Activated B cell treated with CpG ODN at 0.5 μM for 24 hours (primary cell): ENCODE data around the gene PRKAR1B. TPM values are rescaled to one million over a fixed set of nuclear protein-coding genes. Genes with fewer than 3 reads are reported as not detected.

Experiments
- ATAC-seq: fragments of 200-7000 bp; cut with Tn5 transposase; one replicate; pipeline ENCODE4 v1.10.0; 2021; ENCODE audit warnings: low read depth, mild to moderate bottlenecking, moderate library complexity
- CTCF ChIA-PET: fragments of 350-600 bp; sonication (Branson Sonifier 250); formaldehyde crosslinking; loops from one replicate; lab custom pipeline; 2021; ENCODE audit warnings: antibody characterized with exemption; lab: Charles Lee
- POLR2A ChIA-PET: fragments of 350-600 bp; sonication (Branson Sonifier 250); formaldehyde crosslinking; loops from one replicate; lab custom pipeline; 2021; ENCODE audit warnings: antibody characterized with exemption; lab: Charles Lee
- DNase-seq: peaks from one replicate; pipeline ENCODE4 v3.0.0; 2022
- H3K27ac Mint-ChIP-seq: one replicate; pipeline ENCODE4 v1.8.0; 2020; ENCODE audit warnings: mixed read lengths
- H3K27me3 Mint-ChIP-seq: one replicate; pipeline ENCODE4 v1.8.0; 2021; ENCODE audit warnings: mixed read lengths
- H3K36me3 Mint-ChIP-seq: one replicate; pipeline ENCODE4 v1.8.0; 2021; ENCODE audit warnings: low read depth, mixed read lengths
- H3K4me1 Mint-ChIP-seq: one replicate; pipeline ENCODE4 v1.8.0; 2021; ENCODE audit warnings: mixed read lengths
- H3K4me3 Mint-ChIP-seq: one replicate; pipeline ENCODE4 v1.8.0; 2020; ENCODE audit warnings: mild to moderate bottlenecking, mixed read lengths
- H3K9me3 Mint-ChIP-seq: one replicate; pipeline ENCODE4 v1.8.0; 2020; ENCODE audit warnings: mixed read lengths
- CTCF ChIP-seq: fragments of 200-600 bp; IDR thresholded peaks from one replicate; pipeline ENCODE4 v1.8.0; 2022; ENCODE audit warnings: antibody characterized with exemption, mild to moderate bottlenecking
- intact Hi-C: fragments of 100-400 bp; cut with micrococcal nuclease; formaldehyde crosslinking; loops from one replicate; pipeline ENCODE4 v1.15.1; 2024
- total RNA-seq: library from RNA; stranded (reverse); gene quantifications from 2 replicates; pipeline ENCODE4 v1.2.3, GENCODE V29; 2022

The PRKAR1B gene
- total RNA-seq, 1 donor from 2014 or later = 17.5 TPM

- Mint-ChIP-seq H3K36me3 (peaks cover 17% of the 10 kb centered on the region), H3K27ac (peak overlapping the region; percentile 98), H3K4me1 (peaks cover 63% of the 10 kb centered on the region), H3K9me3 (peaks cover 7% of the 10 kb centered on the region), H3K27me3 (no peaks in the 10 kb centered on the region), H3K4me3 (peak overlapping the region; percentile 83)
- intact Hi-C loops = loop anchor here (1.0 to 10.0 kb wide), 4 partner anchors 122 to 541 kb away; partner anchors contain the start of gene DNAAF5
- TF ChIP-seq CTCF = no peak
- ATAC-seq = peak; percentile 71
- ChIA-PET POLR2A (interaction anchor here (0.5 to 1.4 kb wide), 12 partner anchors 9 to 908 kb away, joined by 3 to 6 read pairs (median 4); partner anchors contain the start of genes DNAAF5, GET4 and PRKAR1B), CTCF (no interaction called here)
- DNase-seq = peak; percentile 81
Observed at GRCh38 chr7:604001-604883, 122.8 kb downstream of the PRKAR1B start.

GRCh38 chr7:603152-603951 is 123.7 kb downstream of the PRKAR1B start:
- H3K4me3 Mint-ChIP-seq = peak overlapping the region; percentile 70
- H3K4me1 Mint-ChIP-seq = peaks cover 61% of the 10 kb centered on the region
- TF ChIP-seq CTCF = no peak
- ChIA-PET CTCF (no interaction called here), POLR2A (interaction anchor here (0.9 to 1.4 kb wide), 3 partner anchors 10 to 273 kb away, joined by 4 to 5 read pairs (median 4); partner anchors contain the start of gene GET4)
- peak overlapping the region; percentile 98 for H3K27ac Mint-ChIP-seq
- DNase-seq (no peak), ATAC-seq (no peak)
- H3K36me3 Mint-ChIP-seq = peaks cover 17% of the 10 kb centered on the region
- H3K27me3 Mint-ChIP-seq = no peaks in the 10 kb centered on the region
- H3K9me3 Mint-ChIP-seq = peaks cover 7% of the 10 kb centered on the region
- intact Hi-C loops = loop anchor here (5.0 to 10.0 kb wide), 3 partner anchors 214 to 541 kb away; no protein-coding TSS in a partner anchor

DNA sequence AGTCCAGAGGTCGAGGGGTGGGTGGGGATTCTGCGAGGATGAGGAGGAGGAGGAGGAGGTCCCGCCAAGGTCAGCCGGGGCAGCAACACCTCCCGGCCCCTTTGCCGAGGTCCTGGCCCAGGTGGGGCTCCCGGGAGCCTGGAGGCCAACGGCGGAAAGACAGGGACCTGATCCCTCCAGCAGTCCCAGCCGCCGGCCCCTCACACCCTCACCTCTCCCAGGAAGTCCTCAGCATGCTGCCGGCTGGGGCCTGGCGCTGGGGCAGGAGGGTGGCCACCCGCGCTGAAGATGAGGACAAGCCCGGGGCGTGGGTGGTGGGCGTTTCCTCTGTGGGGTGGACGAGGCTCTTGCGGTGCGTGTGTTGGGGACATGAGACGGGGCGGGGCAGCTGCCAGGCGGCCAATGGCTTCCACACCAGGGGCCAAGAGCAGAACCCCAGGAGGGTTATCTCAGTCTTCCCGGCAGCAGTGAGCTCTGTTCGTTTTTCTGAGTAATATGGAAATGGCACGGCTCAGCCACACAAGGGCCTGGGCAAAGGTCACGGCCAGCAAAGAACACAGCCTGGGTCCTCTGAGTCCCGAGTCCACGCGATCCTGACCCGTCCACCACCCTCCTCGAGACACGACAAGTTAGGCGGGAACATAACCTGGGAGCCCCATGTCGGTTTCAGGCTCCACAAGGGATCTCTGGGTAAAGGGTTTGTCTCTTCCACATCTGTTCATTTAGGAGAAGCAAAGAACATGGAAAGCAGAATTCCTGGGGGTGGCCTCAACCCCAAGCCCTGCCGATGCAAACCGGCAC is 124.5 kb downstream of the PRKAR1B start:
- Mint-ChIP-seq H3K27ac (peak overlapping the region; percentile 98), H3K9me3 (peaks cover 7% of the 10 kb centered on the region), H3K27me3 (no peaks in the 10 kb centered on the region), H3K4me1 (peaks cover 56% of the 10 kb centered on the region), H3K4me3 (peak overlapping the region; percentile 70), H3K36me3 (peaks cover 17% of the 10 kb centered on the region)
- intact Hi-C loops = loop anchor here (5.0 to 10.0 kb wide), 3 partner anchors 215 to 542 kb away; no protein-coding TSS in a partner anchor
- DNase-seq (no peak), ATAC-seq (no peak)
- ChIA-PET CTCF (no interaction called here), POLR2A (interaction anchor here (0.7 to 1.3 kb wide), 3 partner anchors 17 to 125 kb away, joined by 3 to 5 read pairs (median 4); partner anchors contain the start of genes DNAAF5 and PRKAR1B)
- TF ChIP-seq CTCF = no peak

DNA sequence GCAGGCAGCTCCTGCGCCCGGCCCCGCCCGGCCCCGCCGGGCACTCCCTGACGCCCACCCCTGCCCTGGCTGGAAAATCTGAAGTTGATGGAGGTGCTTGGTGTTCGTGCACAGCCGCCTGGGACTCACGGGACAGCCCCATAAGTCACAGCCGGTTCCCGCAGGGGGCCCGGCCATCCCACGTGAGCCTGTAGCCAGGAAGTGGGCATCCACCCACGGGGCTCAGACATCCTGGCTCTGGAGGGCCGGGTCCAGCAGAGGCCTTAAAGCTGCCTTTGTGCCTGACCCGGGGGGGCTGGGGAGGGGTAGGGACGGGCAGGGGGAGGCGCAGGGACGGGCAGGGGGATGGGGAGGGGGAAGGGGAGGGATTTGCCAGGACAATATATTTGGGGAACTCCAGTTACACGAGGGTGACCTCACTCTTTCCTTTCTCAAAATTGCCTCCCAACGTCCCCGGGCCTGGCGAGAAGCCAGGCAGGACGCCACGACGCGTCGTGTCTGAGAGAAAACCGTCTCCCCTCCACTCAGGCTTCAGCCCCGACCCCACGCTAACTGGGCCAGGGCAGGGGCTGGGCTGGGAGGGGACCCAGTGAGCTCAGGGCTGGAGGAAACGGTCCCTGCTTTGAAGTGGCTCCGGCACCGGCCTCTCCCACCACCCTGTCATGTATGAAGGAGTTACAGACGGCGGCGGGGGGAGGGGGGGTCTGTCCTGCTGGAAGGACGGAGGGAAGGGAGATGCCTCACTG is 125.3 kb downstream of the PRKAR1B start:
- Mint-ChIP-seq H3K9me3 (peaks cover 7% of the 10 kb centered on the region), H3K36me3 (peaks cover 17% of the 10 kb centered on the region), H3K27ac (peak overlapping the region; percentile 98), H3K27me3 (no peaks in the 10 kb centered on the region), H3K4me1 (peaks cover 57% of the 10 kb centered on the region), H3K4me3 (peak overlapping the region; percentile 73)
- ChIA-PET CTCF (no interaction called here), POLR2A (interaction anchor here (0.6 to 1.3 kb wide), 6 partner anchors 17 to 142 kb away, joined by 3 to 6 read pairs (median 4); partner anchors contain the start of genes DNAAF5 and PRKAR1B)
- ATAC-seq (peak; percentile 62), DNase-seq (peak; percentile 77)
- intact Hi-C loops = loop anchor here (1.0 to 10.0 kb wide), 7 partner anchors 8 to 543 kb away; partner anchors contain the start of gene GET4
- no peak for TF ChIP-seq CTCF
